NT2/D1 (cell line): ENCODE results near the gene TMC6.
A peak's percentile ranks its signal among the peaks of the same experiment; 100 is the strongest.

Experiments
- DNase-seq: peaks from one replicate; pipeline ENCODE4 v3.0.0-alpha.2; 2011; ENCODE audit warnings: low read depth, low spot score
- H3K27me3 ChIP-seq: 2 replicates; pipeline ENCODE4 v1.6.0; 2011; ENCODE audit warnings: mild to moderate bottlenecking; ENCODE audit not compliant: insufficient read length, insufficient read depth
- H3K36me3 ChIP-seq: 2 replicates; pipeline ENCODE4 v1.6.1; 2011; ENCODE audit warnings: mild to moderate bottlenecking, low read length, mixed read lengths; ENCODE audit not compliant: insufficient read depth, insufficient read length
- H3K4me1 ChIP-seq: 2 replicates; pipeline ENCODE4 v1.5.1; 2011; ENCODE audit not compliant: insufficient read depth, insufficient read length
- H3K4me3 ChIP-seq: 2 replicates; pipeline ENCODE4 v1.5.1; 2011; ENCODE audit warnings: low read depth; ENCODE audit not compliant: insufficient read length
- H3K9ac ChIP-seq: 2 replicates; pipeline ENCODE4 v1.6.0; 2011; ENCODE audit warnings: low read depth; ENCODE audit not compliant: insufficient read length
- H3K9me3 ChIP-seq: 2 replicates; pipeline ENCODE4 v1.5.1; 2011; ENCODE audit warnings: mild to moderate bottlenecking, low read length; ENCODE audit not compliant: insufficient read depth
- SUZ12 ChIP-seq: IDR thresholded peaks from 2 replicates; pipeline ENCODE4 v1.6.1; 2011; ENCODE audit not compliant: insufficient read length, insufficient read depth; ENCODE audit errors: extremely low read depth
- YY1 ChIP-seq: IDR thresholded peaks from 2 replicates; pipeline ENCODE4 v1.6.1; 2011; ENCODE audit not compliant: insufficient read length, insufficient read depth
- ZNF274 ChIP-seq: IDR thresholded peaks from 2 replicates; pipeline ENCODE4 v1.6.1; 2011; ENCODE audit warnings: mild to moderate bottlenecking, low read depth, low read length

The TMC6 gene

DNA sequence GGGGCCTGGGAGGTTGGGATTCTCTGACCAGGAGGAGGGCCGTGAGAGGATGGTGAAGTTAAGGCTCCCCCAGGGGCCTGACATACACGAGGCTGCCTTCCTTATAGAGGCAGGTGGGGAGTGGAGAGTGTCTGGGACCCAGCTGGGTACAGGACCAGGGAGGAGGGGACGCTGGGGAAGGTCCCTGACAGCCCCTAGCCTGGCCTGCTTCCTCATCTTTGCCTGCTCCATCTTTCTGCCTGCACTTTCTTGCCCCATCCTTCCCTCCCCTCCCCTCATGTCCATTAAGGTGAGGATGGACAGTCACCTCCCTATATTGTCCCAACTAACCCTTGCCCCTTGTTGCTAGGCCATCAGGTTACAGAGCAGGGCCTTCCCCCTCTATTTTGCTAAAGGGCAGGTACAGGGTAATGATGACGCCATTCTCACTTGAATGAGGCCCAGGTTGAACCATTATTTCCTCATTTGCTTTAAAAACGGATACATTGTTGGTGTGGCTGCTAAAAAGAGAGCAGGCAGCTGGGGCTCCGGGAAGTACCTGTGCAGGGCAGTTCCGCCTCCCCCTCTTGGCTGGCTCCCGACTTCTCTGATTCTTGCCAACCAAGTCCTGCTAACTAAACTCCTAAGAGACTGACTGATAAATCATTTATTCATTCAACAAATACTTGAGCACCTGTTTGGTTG is 18.9 kb upstream of the TMC6 start:
- Histone ChIP-seq H3K4me3 (no peak overlapping the region), H3K9ac (no peak overlapping the region), H3K36me3 (no peaks in the 10 kb centered on the region), H3K9me3 (no peaks in the 10 kb centered on the region), H3K27me3 (no peaks in the 10 kb centered on the region), H3K4me1 (peaks cover 22% of the 10 kb centered on the region)
- TF ChIP-seq ZNF274 (no peak), SUZ12 (no peak), YY1 (no peak)
- no peak for DNase-seq

GRCh38 chr17:78146881-78147280 is 18.3 kb upstream of the TMC6 start:
- no peak for TF ChIP-seq SUZ12
- TF ChIP-seq ZNF274 = no peak
- no peak for TF ChIP-seq YY1
- Histone ChIP-seq H3K4me3 (no peak overlapping the region), H3K9me3 (no peaks in the 10 kb centered on the region), H3K4me1 (peaks cover 24% of the 10 kb centered on the region), H3K9ac (no peak overlapping the region), H3K27me3 (no peaks in the 10 kb centered on the region), H3K36me3 (no peaks in the 10 kb centered on the region)
- DNase-seq = no peak

DNA sequence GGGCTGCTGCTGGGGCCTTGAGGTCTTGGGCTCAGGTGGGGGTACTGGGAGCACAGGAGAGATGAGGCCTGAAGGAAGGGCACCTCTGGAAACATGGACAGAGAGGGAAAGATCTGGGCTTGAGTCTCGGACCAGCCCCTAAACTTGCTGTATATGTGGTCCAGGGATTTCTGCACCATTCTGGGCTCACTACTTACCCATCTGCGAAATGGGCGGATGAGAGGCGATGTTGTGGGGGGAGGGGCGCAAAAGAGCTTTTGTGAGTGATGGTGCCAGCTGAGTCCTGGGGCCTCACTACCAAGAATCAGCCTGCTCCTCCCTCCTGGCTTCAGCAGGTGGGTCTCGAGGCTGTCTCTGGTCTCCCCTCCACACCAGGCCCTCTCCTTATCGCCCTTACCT is 17.9 kb upstream of the TMC6 start:
- DNase-seq = no peak
- H3K9me3 ChIP-seq = no peaks in the 10 kb centered on the region
- H3K9ac ChIP-seq = no peak overlapping the region
- no peaks in the 10 kb centered on the region for H3K36me3 ChIP-seq
- no peak overlapping the region for H3K4me3 ChIP-seq
- no peak for TF ChIP-seq ZNF274
- TF ChIP-seq SUZ12 = no peak
- no peak for TF ChIP-seq YY1
- peaks cover 21% of the 10 kb centered on the region for H3K4me1 ChIP-seq
- no peaks in the 10 kb centered on the region for H3K27me3 ChIP-seq

- Histone ChIP-seq H3K4me3 (no peak overlapping the region), H3K27me3 (peaks cover 2% of the 10 kb centered on the region), H3K9me3 (no peaks in the 10 kb centered on the region), H3K36me3 (no peaks in the 10 kb centered on the region), H3K4me1 (peaks cover 24% of the 10 kb centered on the region), H3K9ac (peak overlapping the region; percentile 46)
- no peak for DNase-seq
- TF ChIP-seq YY1 (no peak), SUZ12 (no peak), ZNF274 (no peak)
Observed at GRCh38 chr17:78144736-78145641, 16.4 kb upstream of the TMC6 start.

- Histone ChIP-seq H3K4me3 (no peak overlapping the region), H3K27me3 (peaks cover 2% of the 10 kb centered on the region), H3K4me1 (peaks cover 24% of the 10 kb centered on the region), H3K36me3 (no peaks in the 10 kb centered on the region), H3K9ac (peak overlapping the region; percentile 51), H3K9me3 (no peaks in the 10 kb centered on the region)
- TF ChIP-seq YY1 (no peak), ZNF274 (no peak), SUZ12 (no peak)
- DNase-seq = no peak
Observed at GRCh38 chr17:78144147-78144719, 15.7 kb upstream of the TMC6 start.

- no peak for DNase-seq
- no peak overlapping the region for H3K9ac ChIP-seq
- peaks cover 22% of the 10 kb centered on the region for H3K4me1 ChIP-seq
- H3K36me3 ChIP-seq = no peaks in the 10 kb centered on the region
- H3K27me3 ChIP-seq = peaks cover 2% of the 10 kb centered on the region
- TF ChIP-seq YY1 (no peak), ZNF274 (no peak), SUZ12 (no peak)
- H3K4me3 ChIP-seq = no peak overlapping the region
- H3K9me3 ChIP-seq = no peaks in the 10 kb centered on the region
Observed at GRCh38 chr17:78143214-78144146, 14.9 kb upstream of the TMC6 start.
